Measurements from ENCODE around the gene ARL9.

ARL9 gene

GRCh38 chr4:56505269-56506130 is at the start of gene ARL9:
Gene ARL9 (plus strand): TSS chr4:56505791. CDS start chr4:56505863, 72 bp downstream.
- H3K27me3 ChIP-seq (ENCODE audit: insufficient read depth, low read depth): no peaks in the 10 kb centered on the region
- no peak within 1 kb of the TSS for H3K4me3 ChIP-seq (IDR thresholded peaks at IDR 0.05; ENCODE audit: insufficient read depth, low read depth, low read length)
- 0 out of 2 replicates have a peak, but pooled peaks cover 4% of the 10 kb centered on the region for H3K36me3 ChIP-seq (ENCODE audit: insufficient read depth)
- no peaks in the 10 kb centered on the region for H3K4me1 ChIP-seq (ENCODE audit: low read depth, poor library complexity, severe bottlenecking)
- no peak for TF ChIP-seq CTCF (conservative IDR thresholded peaks at IDR 0.05; ENCODE audit: low read depth, low read length)
- no peak within 1 kb of the TSS for H2AFZ ChIP-seq (ENCODE audit: low read depth)
- no peaks in the 10 kb centered on the region for H3K79me2 ChIP-seq (ENCODE audit: insufficient read depth, low read depth)
- H3K9ac ChIP-seq: no peak within 1 kb of the TSS
- no peak within 1 kb of the TSS for H3K27ac ChIP-seq
- H3K4me2 ChIP-seq: no peak within 1 kb of the TSS
- H4K20me1 ChIP-seq (ENCODE audit: insufficient read depth): no peaks in the 10 kb centered on the region

- Histone ChIP-seq H3K9ac (no peak overlapping the region), H3K4me2 (no peak overlapping the region), H3K36me3 (ENCODE audit: insufficient read depth) (peaks cover 31% of the 10 kb centered on the region; the same call in 1 of the 2 replicates), H4K20me1 (ENCODE audit: insufficient read depth) (no peaks in the 10 kb centered on the region), H3K4me1 (ENCODE audit: low read depth, poor library complexity, severe bottlenecking) (peaks cover 7% of the 10 kb centered on the region), H3K4me3 (IDR thresholded peaks at IDR 0.05; ENCODE audit: insufficient read depth, low read depth, low read length) (no peak overlapping the region), H3K79me2 (ENCODE audit: insufficient read depth, low read depth) (peaks cover 33% of the 10 kb centered on the region; the same call in 1 of the 2 replicates), H2AFZ (ENCODE audit: low read depth) (no peak overlapping the region), H3K27ac (no peak overlapping the region), H3K27me3 (ENCODE audit: insufficient read depth, low read depth) (no peaks in the 10 kb centered on the region)
- TF ChIP-seq CTCF (conservative IDR thresholded peaks at IDR 0.05; ENCODE audit: low read depth, low read length): no peak
Observed at GRCh38 chr4:56460085-56460484, 45.5 kb upstream of the ARL9 start.

- no peak overlapping the region for H3K4me3 ChIP-seq (IDR thresholded peaks at IDR 0.05; ENCODE audit: insufficient read depth, low read depth, low read length)
- H3K79me2 ChIP-seq (ENCODE audit: insufficient read depth, low read depth): peaks cover 40% of the 10 kb centered on the region; the same call in 1 of the 2 replicates
- peaks cover 22% of the 10 kb centered on the region; the same call in 1 of the 2 replicates for H3K36me3 ChIP-seq (ENCODE audit: insufficient read depth)
Observed at GRCh38 chr4:56462157-56462556, 43.4 kb upstream of the ARL9 start.

GRCh38 chr4:56463711-56464110 is 41.9 kb upstream of the ARL9 start:
- Histone ChIP-seq H3K36me3 (ENCODE audit: insufficient read depth) (peaks cover 15% of the 10 kb centered on the region; the same call in 1 of the 2 replicates), H3K4me2 (no peak overlapping the region), H4K20me1 (ENCODE audit: insufficient read depth) (0 out of 2 replicates have a peak, but pooled peaks cover under 1% of the 10 kb centered on the region), H3K4me3 (IDR thresholded peaks at IDR 0.05; ENCODE audit: insufficient read depth, low read depth, low read length) (no peak overlapping the region), H3K9ac (no peak overlapping the region), H3K27me3 (ENCODE audit: insufficient read depth, low read depth) (no peaks in the 10 kb centered on the region), H3K4me1 (ENCODE audit: low read depth, poor library complexity, severe bottlenecking) (peaks cover 23% of the 10 kb centered on the region), H3K27ac (no peak overlapping the region), H3K79me2 (ENCODE audit: insufficient read depth, low read depth) (peaks cover 46% of the 10 kb centered on the region), H2AFZ (ENCODE audit: low read depth) (no peak overlapping the region)
- TF ChIP-seq CTCF (conservative IDR thresholded peaks at IDR 0.05; ENCODE audit: low read depth, low read length): no peak

More at GRCh38 chr4:56462157-56462556, 43.4 kb upstream of the ARL9 start:
- no peak for TF ChIP-seq CTCF (conservative IDR thresholded peaks at IDR 0.05; ENCODE audit: low read depth, low read length)
- no peak overlapping the region for H3K4me2 ChIP-seq
- no peaks in the 10 kb centered on the region for H4K20me1 ChIP-seq (ENCODE audit: insufficient read depth)
- H3K4me1 ChIP-seq (ENCODE audit: low read depth, poor library complexity, severe bottlenecking): peaks cover 20% of the 10 kb centered on the region
- no peak overlapping the region for H2AFZ ChIP-seq (ENCODE audit: low read depth)
- H3K27ac ChIP-seq: no peak overlapping the region
- no peak overlapping the region for H3K9ac ChIP-seq
- no peaks in the 10 kb centered on the region for H3K27me3 ChIP-seq (ENCODE audit: insufficient read depth, low read depth)

Data from KMS-11 (cell line).